Stimulated activated CD4-positive, alpha-beta T cell treated with anti-CD3 and anti-CD28 coated beads, Interleukin-4, amount 100 ng/mL, for 1 hour (primary cell): ENCODE results near the gene MARK2.

Source experiments
- DNase-seq: peaks from one replicate; pipeline ENCODE4 v3.0.0-alpha.2; 2020

Gene MARK2

GRCh38 chr11:63831326-63831725 lies 7.6 kb upstream of the MARK2 start:
- no peak for DNase-seq

- no peak for DNase-seq
These were observed 6.6 kb upstream of the MARK2 start for GRCh38 chr11:63832336-63832735.

DNA sequence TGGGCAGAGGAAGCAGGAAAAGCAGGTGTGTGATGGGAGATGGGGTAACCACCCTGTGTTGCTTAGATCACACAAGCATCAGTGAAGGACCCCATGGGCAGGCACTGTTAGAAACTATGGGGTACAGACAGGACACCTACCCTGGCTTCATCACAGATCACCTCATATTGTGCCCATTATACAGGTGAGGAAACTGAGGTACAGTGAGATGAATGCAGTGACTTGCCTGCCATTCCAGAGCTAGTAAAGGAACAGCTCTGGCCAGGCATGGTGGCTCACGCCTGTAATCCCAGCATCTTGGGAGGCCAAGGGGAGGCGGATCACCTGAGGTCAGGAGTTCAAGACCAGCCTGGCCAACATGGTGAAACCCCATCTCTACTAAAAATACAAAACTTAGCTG lies 5.9 kb upstream of the MARK2 start:
- DNase-seq: no peak

GRCh38 chr11:63834535-63835157 lies 4.3 kb upstream of the MARK2 start:
- DNase-seq: no peak

- no peak for DNase-seq
These were observed 3.8 kb upstream of the MARK2 start for GRCh38 chr11:63835158-63835545.

- DNase-seq: peak; percentile 68
These were observed 1.8 kb upstream of the MARK2 start for GRCh38 chr11:63837027-63837688.

DNA sequence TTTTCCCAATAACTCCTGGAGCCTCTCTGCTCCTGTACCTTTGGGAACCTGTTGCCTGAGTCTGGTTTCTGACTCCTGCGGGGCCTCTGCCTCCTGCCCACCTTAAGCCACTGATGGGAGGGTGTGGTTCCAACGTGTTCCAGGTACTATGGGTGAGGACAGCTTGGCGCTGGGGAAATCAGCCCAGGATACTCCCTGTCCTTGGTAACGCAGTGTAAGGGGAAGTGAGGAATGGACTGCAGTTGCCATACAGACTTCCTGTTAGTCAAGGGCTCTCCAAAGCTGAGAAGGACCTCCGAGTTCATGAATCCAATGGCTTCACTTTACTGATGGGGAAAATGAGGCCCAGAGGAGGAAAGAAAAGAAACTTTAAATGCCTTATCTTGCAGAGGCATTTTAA lies 1.2 kb upstream of the MARK2 start:
- DNase-seq: no peak

DNA sequence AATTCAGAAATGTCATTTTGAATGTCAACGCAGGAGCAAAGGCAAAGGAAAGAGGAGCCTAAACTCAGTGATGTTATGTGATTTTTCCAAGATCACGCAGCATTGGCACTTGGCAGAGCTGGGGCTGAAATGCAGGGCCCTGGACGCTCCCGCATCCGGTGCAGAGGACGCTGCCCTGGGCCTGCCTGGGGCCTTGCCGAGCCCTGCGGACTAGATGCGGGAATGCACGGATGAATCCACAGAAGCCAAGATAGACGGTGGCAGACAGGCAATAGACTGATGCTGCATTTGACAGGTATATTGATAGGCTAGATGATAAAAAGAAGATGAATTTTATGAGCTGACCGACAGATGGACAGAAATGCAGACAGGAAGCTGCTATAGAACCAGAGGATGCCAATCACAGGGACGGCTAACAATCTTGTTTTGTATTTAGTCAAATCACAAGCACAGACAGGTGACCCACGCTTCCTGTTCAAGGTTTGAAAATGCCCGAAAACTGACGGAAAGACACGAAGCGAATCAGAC lies 696 bp upstream of the MARK2 start:
- DNase-seq: no peak

- peak; percentile 27 for DNase-seq
These were observed 822 bp downstream of the MARK2 start for GRCh38 chr11:63839508-63840355.

- no peak for DNase-seq
These were observed 1.6 kb downstream of the MARK2 start for GRCh38 chr11:63840356-63841060.

GRCh38 chr11:63841554-63841953 lies 2.6 kb downstream of the MARK2 start:
- no peak for DNase-seq

GRCh38 chr11:63843041-63843440 lies 4.1 kb downstream of the MARK2 start:
- no peak for DNase-seq

- no peak for DNase-seq
These were observed 5.9 kb downstream of the MARK2 start for GRCh38 chr11:63844836-63845235.

DNA sequence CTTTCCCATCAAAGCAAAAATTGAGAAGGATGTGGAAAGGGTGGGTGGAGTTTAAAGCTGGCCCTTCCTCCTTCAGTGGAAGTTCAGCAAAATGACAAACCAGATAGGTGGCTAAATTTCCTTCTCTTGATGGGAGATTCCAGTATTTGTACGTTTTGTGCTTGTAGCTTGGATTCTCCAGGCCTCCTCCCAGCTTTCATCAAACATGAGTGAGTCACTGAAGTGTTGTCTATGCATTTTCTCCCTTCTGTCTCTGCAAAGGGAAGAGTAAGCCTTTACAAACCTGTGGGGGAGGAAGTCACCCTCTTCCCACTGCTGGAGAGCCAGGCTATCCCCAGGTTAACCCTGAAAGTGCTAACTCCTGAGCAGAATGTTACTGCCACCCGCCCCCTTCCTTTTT lies 6.4 kb downstream of the MARK2 start:
- no peak for DNase-seq

DNA sequence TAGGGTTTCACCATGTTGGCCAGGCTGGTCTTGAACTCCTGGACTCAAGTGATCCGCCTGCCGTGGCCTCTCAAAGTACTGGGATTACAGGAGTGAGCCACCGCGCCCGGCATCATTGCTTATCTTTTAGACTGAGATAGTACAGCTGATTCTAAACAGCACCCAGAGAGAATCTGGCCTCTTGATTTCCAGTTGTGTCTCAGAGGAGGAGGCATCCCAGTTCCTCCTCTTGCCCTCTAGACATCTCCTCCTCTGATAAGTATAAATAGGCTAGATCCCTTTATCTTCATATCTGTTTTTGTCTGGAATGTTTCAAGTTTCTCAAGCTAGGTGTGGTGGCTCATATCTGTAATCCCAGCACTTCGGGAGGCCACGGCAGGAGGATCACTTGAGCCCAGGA lies 7.0 kb downstream of the MARK2 start:
- DNase-seq: no peak

DNA sequence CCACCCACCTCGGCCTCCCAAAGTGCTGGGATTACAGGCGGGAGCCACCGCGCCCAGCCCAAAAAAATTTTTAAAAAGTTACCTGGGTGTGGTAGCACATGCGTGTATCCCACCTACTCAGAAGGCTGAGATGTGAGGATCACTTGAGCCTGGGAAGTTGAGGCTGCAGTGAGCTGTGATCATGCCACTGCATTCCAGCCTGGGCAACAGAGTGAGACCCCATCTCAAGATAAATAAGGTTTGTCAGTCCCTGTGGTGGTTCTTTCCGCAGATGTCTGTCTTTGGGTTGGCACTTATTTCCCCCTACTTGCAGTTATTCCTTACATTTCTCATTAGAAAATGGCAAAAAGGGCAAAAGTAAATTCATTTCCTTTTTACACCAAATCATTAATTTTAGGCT lies 8.0 kb downstream of the MARK2 start:
- DNase-seq: no peak

GRCh38 chr11:63847363-63847762 lies 8.5 kb downstream of the MARK2 start:
- DNase-seq: no peak

DNA sequence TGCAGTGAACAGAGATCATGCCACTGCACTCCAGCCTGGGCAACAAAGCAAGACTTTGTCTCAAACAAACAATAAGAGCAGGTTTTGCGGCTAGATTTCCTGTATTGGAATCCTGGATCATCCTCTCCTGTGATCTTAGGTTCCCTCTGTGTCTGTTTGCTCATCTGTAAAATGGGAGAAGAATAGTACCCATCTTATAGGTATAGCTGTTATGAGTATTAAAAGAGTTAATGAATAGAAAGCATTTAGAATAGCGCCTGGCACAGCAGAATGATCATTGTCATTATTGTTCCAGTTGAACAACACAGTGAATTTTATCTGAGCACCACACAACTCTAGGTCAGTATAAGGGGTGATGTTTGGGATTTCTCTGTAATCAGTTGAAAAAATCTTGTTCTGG lies 10.8 kb downstream of the MARK2 start:
- DNase-seq: no peak

GRCh38 chr11:63850920-63851319 lies 12.0 kb downstream of the MARK2 start:
- DNase-seq: no peak

DNA sequence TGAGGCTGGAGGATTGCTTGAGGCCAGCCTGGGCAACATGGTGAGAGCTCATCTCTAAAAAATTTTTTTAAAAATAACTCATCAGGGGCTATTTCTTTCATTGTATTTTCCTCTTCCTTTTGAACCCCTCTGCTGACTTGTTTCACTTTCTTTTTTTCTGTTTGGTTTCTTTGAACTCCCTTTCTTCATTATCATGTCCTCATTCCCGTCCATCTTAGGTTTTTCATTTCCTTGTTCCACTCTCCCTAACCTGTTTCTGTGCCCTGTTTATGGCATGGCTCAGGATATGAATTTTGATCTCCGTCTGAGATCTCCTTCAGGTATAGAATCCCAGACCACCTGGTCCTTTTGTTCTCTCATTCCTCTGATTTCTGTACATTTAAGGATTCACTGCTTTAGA lies 12.5 kb downstream of the MARK2 start:
- no peak for DNase-seq

- DNase-seq: no peak
These were observed 14.6 kb downstream of the MARK2 start for GRCh38 chr11:63853476-63853875.

GRCh38 chr11:63854696-63855095 lies 15.8 kb downstream of the MARK2 start:
- no peak for DNase-seq

DNA sequence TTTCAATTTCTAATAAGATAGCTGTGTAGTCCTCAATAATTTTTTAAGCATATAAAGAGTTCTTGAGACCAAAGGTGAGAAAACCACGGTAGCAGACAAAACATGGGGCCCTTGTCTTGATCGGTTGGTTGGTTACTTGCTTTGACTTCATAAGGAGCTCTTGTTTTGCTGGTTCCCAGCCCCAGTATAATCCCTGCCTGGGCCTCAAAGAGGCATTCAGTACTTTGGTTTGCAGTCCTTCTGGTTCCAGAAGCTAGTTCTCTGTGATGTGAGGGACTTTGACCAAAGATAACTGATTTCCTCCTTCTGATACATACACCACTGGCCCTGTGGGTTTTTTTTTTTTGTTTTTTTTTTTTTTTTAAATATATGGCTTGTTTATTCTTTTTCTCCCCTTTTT lies 17.1 kb downstream of the MARK2 start:
- DNase-seq: no peak
